GM11168 (cell line): ENCODE results near the gene SIN3B.

Experiments used
- in situ Hi-C: fragments of 300-500 bp; cut with MboI; formaldehyde crosslinking; loops from one replicate; pipeline ENCODE4 v1.12.0; 2022; ENCODE audit warnings: low sequenced_read_pairs; ENCODE audit not compliant: unreplicated experiment

SIN3B gene

DNA sequence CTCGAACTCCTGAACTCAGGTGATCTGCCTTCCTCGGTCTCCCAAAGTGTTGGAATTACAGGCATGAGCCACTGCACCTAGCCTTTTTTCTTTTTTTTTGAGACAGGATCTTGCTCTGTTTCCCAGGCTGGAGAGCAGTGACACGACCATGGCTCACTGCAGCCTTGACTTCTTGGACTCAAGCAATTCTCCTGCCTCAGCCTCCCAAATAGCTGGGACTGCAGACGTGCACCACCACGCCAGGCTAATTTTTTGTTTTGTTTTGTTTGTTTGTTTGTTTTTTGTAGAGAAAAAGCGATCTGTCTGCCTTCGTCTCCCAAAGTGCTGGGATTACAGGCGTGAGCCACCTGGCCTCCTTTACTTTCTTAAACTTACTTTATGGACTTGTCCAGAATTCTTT, 6.5 kb upstream of the SIN3B start:
- in situ Hi-C loops = no loop called here

DNA sequence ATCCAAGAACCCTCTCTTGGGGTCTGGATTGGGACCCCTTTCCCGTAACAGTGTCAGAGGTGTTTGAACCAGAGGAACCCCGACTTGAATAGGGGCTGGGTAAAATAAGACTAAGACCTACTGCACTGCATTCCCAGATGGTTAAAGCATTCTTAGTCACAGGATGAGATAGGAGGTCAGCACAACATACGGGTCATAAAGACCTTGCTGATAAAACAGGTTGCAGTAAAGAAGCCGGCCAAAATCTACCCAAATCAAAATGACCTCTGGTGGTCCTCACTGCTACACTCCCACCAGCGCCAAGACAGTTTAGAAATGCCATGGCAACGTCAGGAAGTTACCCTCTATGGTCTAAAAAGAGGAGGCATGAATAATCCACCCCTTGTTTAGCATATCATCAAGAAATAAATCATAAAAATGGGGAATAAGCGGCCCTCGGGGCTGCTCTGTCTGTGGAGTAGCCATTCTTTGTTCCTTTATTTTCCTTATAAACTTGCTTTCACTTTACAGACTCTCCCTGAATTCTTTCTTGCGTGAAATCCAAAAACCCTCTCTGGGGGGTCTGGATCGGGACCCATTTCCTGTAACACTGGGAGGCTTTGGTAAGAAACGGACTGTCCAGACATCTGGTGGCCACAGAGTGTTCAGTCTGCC, 4.4 kb upstream of the SIN3B start:
- in situ Hi-C loops = no loop called here

DNA sequence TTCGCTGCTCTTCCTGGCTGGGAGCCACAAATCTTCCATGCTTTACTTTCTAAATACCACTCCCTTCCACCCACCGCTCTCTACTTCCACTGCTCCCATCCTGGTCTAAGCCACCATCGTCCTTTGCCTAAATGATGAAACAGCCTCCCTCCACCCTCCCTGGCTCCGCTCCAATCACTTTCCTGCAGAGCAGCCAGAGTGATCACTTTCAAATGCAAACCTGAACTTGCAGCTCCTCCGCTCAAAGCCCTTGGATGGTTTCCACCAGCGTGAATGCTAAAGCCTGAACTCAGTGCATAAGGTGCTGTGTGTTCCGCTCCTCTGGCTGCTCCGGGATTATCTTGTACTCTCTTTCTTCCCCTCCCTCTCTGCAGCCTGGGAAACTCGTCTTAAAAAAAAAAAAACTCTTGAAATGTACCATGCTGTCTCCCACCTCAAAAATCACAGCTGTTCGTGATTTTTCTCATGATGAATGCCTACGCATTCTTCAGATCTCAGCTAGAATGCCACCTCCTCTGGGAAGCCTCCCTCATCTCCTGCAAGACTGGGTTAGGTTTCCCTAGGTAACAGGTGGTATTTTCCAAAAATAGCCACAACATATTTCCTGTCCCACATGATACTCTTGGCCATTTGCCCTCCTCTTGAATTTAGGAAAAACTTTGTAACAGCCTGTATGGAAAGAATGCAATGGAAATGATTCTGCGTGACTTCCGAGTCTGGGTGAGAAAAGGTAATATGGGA, 3.7 kb upstream of the SIN3B start:
- in situ Hi-C loops = no loop called here

DNA sequence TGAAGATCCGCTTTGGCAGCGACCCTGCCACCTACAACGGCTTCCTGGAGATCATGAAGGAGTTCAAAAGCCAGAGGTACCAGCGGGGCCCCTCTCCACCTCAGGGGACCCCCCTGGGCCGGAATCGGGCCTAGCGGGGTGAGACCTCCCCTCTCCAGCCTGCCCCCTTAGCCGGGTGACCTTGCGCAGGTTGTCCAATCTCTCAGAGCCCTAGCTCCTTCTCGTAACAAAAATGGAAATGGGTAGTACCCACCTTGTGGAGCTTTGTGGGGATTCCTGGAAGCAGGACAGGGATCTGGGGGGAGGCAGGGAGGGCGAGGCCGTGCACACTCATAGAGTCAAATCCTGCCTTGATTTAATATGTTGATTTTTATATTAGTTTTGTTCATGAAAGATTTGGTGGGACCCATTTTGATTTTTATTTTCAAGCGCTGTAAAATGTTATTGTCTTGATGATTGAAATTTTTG, 658 bp downstream of the SIN3B start:
- in situ Hi-C loops = no loop called here

DNA sequence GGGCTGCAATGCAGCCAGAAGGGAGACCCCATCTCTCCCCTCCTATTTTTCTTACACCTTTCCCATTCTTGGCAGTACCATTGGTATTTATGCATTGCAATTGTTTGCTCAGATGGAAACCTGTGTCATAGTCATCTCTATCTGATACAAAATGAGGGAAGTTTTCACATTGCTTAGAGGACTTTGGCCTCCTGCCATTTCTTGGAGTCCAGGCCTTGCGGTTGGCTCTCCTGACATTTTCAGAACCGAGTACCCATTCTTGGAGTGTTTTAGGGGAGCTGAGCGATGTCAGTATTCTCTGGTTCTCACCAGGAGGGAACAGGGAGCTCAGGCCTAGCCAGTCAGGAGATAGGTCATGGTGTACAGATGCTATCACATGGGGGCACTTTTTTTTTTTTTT, 1.5 kb downstream of the SIN3B start:
- in situ Hi-C loops = no loop called here

DNA sequence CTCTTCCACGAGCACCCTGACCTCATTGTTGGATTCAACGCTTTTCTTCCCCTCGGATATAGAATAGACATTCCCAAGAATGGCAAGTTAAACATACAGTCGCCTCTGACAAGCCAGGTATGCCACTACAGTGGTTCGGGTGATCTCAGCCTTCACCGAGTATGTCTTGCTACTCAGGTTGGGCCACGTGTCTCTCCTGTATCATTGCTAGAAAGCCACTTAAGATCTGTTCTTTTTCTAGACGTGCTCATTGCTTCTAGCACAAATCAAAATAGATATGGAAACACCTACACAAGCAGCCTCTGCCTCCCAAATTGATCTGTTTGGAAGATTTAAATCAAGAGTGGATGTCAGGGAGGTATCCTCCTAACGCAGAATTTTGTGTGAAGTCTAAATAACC, 2.3 kb downstream of the SIN3B start:
- in situ Hi-C loops = no loop called here

DNA sequence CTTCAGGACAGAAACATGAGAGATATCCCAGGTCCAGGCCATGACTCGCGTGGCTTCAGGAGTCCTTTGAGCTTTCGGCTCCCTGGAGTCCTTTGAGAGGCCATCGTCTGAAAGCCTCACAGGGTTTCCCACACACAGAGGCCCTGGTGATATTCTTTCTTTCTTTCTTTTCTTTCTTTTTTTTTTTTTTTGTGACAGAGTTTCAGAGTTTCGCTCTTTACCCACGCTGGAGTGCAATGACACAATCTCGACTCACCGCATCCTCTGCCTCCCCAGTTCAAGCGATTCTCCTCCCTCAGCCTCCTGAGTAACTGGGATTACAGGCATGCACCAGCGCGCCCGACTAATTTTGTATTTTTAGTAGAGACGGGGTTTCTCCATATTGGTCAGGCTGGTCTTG, 5.5 kb downstream of the SIN3B start:
- in situ Hi-C loops = no loop called here

DNA sequence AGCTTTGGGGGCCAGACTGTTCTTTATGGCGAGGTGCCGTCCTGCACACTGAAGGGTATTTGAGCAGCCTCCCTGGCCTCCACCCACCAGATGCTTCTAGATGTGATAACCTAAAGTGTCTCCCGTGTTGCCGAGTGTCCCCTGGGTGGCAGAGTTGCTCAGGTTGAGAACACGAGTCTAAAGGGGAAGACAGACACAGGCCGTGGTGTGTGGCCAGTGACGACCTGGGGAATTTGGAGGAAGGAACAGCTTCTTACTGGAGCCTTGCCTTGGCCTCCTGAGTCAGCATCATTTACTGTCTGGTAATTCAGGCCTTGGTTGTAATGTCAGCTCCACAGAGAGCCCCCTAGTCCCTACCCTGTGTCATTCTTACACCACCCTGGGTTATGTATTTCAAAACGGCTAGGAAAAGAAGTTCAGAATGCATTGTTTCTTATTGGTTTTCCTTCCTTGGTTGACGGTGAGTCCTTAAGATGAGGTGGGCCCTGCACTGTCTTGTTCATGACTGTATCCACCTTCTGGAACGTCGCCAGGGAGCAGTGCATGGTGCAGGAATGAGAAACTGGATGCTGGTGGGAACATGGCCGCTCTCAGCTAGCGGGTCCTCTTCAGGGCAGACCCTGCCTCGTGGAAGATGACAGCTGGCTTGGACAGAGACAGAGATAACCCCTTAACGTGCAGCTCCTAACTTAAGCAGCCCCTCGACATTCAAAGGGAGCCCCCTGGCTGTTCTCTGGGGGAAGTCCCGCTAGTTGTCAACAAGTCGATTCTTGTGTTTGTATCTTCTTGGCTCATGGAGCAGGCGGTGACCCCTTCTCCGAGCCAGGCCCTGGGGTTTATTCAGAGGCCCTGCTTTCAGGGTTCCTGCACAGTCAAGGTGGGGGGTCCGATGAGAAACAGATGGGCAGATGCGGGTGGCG, 7.2 kb downstream of the SIN3B start:
- in situ Hi-C loops = no loop called here

DNA sequence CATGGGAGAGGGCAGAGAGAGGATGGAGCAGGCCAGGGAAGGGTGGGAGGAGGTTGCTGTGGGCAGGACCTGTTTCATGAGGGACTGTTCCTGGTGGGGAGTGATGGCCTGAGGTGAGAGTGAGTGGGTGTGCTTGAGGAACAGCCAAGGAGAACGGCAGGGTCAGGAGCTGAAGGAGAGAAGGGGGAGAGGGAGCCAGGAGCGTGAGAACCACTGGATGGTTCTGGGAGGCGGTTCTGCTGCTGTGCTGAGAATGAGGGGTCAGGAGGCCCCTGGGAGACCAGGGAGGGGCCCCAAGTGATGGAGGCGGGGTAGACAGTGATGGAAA, 7.8 kb downstream of the SIN3B start:
- in situ Hi-C loops = no loop called here

DNA sequence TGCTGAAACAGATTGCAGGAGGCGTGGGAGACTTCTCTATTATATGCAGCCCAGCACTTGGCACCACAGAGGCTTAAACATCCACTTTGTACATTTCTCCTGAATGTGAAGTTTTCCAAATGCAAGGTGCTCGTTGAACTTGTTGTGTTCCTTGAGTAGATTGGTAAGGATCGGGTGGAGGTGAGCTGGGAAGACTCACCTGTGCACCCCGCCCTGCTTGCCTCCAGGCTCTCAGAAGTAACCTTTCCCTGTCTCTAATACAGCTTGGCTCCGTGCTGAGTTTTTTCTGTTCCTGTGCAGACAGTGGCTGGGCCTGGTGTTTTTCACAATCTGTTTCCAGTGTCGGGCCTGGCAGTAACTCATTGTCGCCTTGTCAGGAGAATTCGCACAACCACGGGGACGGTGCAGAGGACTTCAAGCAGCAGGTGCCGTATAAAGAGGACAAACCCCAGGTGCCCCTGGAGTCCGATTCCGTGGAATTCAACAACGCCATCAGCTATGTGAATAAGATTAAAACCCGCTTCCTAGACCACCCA, 12.3 kb downstream of the SIN3B start:
- in situ Hi-C loops = no loop called here

DNA sequence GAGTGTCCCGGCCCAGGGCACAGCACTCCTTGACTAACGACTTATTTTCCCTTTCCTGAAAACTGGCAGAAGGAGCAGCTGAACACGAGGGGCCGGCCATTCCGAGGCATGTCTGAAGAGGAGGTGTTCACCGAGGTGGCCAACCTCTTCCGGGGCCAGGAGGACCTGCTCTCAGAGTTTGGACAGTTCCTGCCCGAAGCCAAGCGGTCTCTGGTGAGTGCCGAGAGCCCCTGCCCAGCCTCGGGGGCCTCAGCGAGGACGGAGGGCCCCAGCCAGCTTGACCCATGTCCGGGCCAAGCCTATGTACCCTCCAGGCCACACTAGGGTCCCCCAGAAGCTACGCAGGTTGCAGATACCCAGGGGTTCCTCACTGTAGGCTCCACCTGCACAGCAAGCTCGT, 17.7 kb downstream of the SIN3B start:
- in situ Hi-C loops = loop anchor here (5.0 kb wide), 1 partner anchor 50 kb away; no protein-coding TSS in a partner anchor

DNA sequence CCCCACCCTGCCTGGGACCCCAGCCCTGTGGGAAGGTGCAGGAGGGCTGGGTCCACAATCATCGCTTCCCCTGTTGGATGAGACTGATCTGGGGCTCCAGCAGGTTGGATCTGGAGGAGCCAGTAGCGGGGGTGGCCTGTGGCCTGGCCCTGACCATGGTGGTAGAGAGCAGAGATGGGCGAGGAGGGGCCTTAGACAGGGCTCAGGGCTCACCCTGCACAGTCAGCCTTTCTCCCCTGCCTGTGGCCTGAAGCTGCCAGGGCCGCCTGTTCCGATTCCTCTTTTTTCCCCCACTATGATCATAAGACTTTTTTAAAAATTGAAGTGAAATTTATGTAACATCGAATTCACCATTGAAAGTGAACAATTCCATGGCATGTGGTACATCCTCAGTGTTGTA, 18.2 kb downstream of the SIN3B start:
- in situ Hi-C loops = loop anchor here (5.0 kb wide), 1 partner anchor 50 kb away; no protein-coding TSS in a partner anchor

DNA sequence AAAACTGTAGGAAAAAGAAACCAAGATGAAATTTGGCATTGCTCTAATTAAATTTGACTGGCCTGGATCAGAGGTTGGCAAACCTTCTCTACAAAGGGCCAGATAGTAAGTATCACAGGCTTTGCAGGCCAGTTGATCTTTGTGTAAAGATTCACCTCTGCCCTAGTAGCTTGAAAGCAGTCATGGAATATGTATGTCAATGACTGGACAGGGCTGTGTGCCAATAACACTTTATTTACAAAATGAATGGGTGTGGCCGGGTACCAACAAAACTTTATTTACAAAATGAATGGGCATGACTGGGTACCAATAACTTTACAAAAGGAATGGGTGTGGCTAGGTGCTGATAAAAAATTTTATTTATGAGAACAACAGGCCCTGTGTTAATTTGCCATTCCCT, 20.0 kb downstream of the SIN3B start:
- in situ Hi-C loops = loop anchor here (5.0 kb wide), 1 partner anchor 48 kb away; no protein-coding TSS in a partner anchor

DNA sequence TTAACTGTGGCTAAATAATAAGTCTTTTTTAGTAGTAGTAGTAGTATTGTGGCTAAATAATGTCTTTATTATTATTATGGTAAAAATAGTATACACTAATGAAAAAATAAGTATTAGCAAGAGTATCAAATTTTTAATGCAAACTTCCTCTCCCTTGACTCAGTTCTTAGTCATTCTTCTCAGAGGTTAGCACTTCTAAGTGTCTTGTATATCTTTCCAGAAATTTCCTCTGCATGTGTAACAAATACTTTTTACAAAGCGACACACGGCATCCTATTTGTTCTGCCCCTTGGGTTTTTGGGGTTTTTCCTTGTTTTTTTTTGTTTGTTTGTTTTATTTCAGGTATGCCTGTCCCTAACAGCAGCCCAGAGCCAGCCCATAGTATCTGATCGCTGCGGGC, 20.9 kb downstream of the SIN3B start:
- in situ Hi-C loops = no loop called here

DNA sequence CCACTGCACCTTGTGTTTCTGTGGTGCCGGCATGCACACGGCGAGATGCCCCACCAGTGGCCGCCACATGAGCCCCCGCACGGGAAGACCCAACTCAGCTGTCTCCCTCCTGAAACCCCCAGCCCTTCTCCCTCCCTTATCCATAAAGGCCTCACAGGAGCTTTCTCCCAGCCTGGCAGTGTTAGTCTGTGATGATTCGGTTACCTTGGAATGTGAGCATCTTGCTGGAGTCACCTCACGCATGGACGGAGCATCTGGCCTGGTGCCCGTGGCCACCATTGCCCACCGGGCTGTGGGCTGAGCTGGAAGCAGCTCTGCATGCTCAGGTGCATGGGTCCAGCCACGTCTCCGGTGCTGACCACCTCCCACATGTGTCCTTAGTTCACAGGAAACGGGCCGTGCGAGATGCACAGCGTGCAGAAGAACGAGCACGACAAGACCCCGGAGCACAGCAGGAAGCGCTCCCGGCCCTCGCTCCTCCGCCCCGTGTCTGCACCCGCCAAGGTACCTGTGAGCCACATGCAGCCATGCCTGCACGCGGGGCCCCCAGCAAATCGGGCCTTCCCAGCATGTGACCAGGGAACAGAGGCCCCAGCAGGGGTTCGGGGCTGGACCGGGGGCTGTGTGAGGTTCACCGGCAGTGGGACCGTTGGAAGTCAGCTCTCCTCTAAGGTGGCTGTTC, 22.0 kb downstream of the SIN3B start:
- in situ Hi-C loops = no loop called here

DNA sequence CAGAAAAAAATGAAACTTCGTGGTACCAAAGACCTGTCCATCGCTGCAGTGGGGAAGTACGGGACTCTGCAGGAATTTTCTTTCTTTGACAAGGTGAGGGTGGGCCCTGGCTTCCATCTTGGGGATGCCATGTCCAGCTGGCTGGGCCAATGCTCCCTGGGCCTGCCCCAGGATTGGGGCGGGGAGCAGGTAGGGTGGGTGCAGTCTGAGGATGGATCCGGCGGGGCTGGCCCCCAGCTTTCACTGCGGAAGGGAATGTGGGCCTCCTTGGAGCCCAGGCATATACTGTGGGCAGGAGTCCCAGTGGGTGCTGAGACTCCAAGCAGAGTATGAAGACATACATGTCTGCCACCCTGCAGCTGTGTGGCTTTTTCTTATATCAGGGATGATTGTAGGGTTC, 23.9 kb downstream of the SIN3B start:
- in situ Hi-C loops = no loop called here

DNA sequence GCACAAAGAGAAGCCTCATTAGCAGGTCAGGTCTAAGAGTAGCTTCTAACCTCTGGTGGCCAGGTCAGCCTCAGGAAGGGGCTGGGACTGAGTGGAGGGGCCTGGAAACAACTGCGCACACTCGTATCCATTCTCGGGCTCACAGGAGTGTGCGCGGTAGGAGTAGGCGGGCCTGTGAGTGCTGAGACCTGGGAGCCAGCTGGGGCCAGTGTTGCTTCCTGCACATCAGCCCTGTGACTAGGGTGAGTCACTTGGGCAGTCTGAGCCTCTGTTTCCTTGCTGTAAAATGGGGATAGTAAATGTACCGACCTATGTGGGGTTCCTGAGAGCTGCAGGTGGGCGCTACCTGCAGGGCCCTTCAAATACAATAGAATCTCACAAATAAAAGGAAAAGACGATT, 26.9 kb downstream of the SIN3B start:
- in situ Hi-C loops = no loop called here

DNA sequence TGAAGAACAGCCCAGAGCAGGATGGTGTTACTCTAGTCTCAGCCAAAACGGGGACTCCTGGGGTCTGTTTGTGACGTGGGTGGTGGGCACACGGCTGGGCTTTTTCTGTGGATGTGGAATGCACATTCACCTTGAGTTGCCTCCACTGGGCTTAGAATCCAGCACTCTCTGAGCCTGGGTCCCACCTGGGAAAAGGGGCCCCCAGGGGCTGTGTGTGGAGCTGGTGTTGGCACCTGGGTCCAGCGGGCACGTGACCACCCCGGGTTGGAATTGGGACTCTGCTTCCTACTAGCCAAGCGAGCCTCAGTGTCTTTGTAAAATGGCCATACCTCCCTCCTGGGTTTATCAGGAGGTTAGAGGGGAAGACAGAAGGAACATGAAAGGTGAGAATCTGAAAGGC, 30.4 kb downstream of the SIN3B start:
- in situ Hi-C loops = no loop called here

DNA sequence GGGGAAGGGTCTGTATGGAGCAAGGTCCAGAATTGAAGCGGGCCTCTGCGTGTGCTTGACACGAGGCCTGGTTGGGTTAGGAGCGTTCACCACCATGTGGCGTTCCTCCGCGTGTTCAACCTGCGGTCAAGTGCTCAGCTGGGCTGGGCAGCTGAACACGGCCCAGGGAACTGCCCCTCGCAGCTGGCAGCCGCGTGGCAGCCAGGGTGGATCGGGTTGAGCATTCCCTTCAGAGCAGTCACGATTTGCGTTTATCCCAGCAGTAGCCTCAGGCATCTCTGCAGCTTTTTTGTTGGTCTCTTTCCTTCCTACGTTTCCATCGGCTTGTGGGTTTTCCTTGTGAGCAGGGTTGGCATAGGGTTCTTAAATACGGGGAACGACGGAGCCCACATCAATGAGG, 30.9 kb downstream of the SIN3B start:
- in situ Hi-C loops = no loop called here

DNA sequence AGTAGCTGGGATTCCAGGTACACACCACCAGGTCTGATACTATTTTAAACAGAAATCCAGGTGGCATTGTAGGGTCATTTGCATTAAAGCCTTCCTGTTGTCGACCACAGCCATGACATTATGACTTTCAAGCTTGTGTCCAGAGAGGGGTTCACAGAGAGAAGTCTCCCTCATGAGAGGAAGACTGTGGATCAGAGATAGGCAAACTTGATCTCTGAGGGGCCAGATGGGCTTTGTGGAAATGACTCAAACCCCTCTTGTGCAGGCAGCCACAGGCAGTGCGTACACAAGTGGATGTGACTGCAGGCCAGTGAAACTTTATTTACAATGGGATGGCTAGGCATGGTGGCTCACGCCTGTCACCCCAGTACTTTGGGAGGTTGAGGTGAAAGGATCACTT, 31.8 kb downstream of the SIN3B start:
- in situ Hi-C loops = no loop called here
